ENCODE measurements around the gene BMP6.
A peak's percentile ranks its signal among the peaks of the same experiment; 100 is the strongest.

Gene BMP6

GRCh38 chr6:7906741-7907140 is 180.8 kb downstream of the BMP6 start:
- no peak for DNase-seq (ENCODE audit: low spot score)

GRCh38 chr6:7907159-7907558 is 181.3 kb downstream of the BMP6 start:
- DNase-seq (ENCODE audit: low spot score) = peak; percentile 25

GRCh38 chr6:7909323-7910276 is 183.7 kb downstream of the BMP6 start:
- peak; percentile 90 for DNase-seq (ENCODE audit: low spot score)

- no peak for DNase-seq (ENCODE audit: low spot score)
Measured at GRCh38 chr6:7910298-7910653, 184.4 kb downstream of the BMP6 start.

- DNase-seq (ENCODE audit: low spot score) = peak; percentile 99
Measured at GRCh38 chr6:7910654-7911344, 184.9 kb downstream of the BMP6 start, which contains the start of gene TXNDC5. Gene TXNDC5 (minus strand): TSS chr6:7910788. CDS start chr6:7910776, 12 bp downstream.

- DNase-seq (ENCODE audit: low spot score) = no peak
Measured at GRCh38 chr6:7911345-7911725, 185.4 kb downstream of the BMP6 start.

GRCh38 chr6:7912024-7912423 is 186.1 kb downstream of the BMP6 start:
- no peak for DNase-seq (ENCODE audit: low spot score)

- no peak for DNase-seq (ENCODE audit: low spot score)
Measured at GRCh38 chr6:7912736-7913517, 187.0 kb downstream of the BMP6 start.

- no peak for DNase-seq (ENCODE audit: low spot score)
Measured at GRCh38 chr6:7914311-7914710, 188.4 kb downstream of the BMP6 start.

GRCh38 chr6:7914991-7915789 is 189.3 kb downstream of the BMP6 start:
- no peak for DNase-seq (ENCODE audit: low spot score)

GRCh38 chr6:7916959-7917358 is 191.1 kb downstream of the BMP6 start:
- DNase-seq (ENCODE audit: low spot score) = no peak

- no peak for DNase-seq (ENCODE audit: low spot score)
Measured at GRCh38 chr6:7917729-7918128, 191.8 kb downstream of the BMP6 start.

GRCh38 chr6:7918403-7918802 is 192.5 kb downstream of the BMP6 start:
- no peak for DNase-seq (ENCODE audit: low spot score)

- no peak for DNase-seq (ENCODE audit: low spot score)
Measured at GRCh38 chr6:7919871-7920270, 194.0 kb downstream of the BMP6 start.

GRCh38 chr6:7920425-7920824 is 194.5 kb downstream of the BMP6 start:
- DNase-seq (ENCODE audit: low spot score) = no peak

GRCh38 chr6:7921046-7921445 is 195.1 kb downstream of the BMP6 start:
- DNase-seq (ENCODE audit: low spot score) = no peak

GRCh38 chr6:7921632-7922092 is 195.8 kb downstream of the BMP6 start:
- DNase-seq (ENCODE audit: low spot score) = no peak

- no peak for DNase-seq (ENCODE audit: low spot score)
Measured at GRCh38 chr6:7922596-7922995, 196.7 kb downstream of the BMP6 start.

- no peak for DNase-seq (ENCODE audit: low spot score)
Measured at GRCh38 chr6:7924867-7925266, 199.0 kb downstream of the BMP6 start.

Data from D341Med (cell line).